Testis (tissue), 3 donors: ENCODE results near the gene SKAP1. TPM values are rescaled to one million over a fixed set of nuclear protein-coding genes. Genes with fewer than 3 reads are reported as not detected.

Source experiments
- DNase-seq: peaks from one replicate; pipeline ENCODE4 v3.0.0-alpha.2; 2019
- H3K27ac ChIP-seq, 2 donors: fragments of 200-600 bp; sonication (generic); one replicate each; pipeline ENCODE4 v1.5.1; 2019
- H3K27me3 ChIP-seq: fragments of 200-600 bp; sonication (generic); one replicate; pipeline ENCODE4 v1.5.1; 2019
- H3K36me3 ChIP-seq: fragments of 200-600 bp; sonication (generic); one replicate; pipeline ENCODE4 v1.5.1; 2017; ENCODE audit warnings: low read depth; ENCODE audit errors: missing control alignments
- H3K4me1 ChIP-seq: fragments of 200-600 bp; sonication (generic); one replicate; pipeline ENCODE4 v1.5.1; 2019
- H3K4me3 ChIP-seq, 2 donors: fragments of 200-600 bp; sonication (generic); one replicate each; pipeline ENCODE4 v1.5.1; 2017 to 2019
- H3K9me3 ChIP-seq: fragments of 200-600 bp; sonication (generic); one replicate; pipeline ENCODE4 v1.5.1; 2017
- POLR2A ChIP-seq: fragments of 450-650 bp; IDR thresholded peaks from one replicate; pipeline ENCODE4 v1.6.1; 2017; ENCODE audit warnings: antibody characterized with exemption, mild to moderate bottlenecking, moderate library complexity
- WGBS, 2 donors: methylation state at CpG; one replicate each; pipeline ENCODE4 v1.1.5; 2018; 5-methylcytosine and 5-hydroxymethylcytosine counted together
- intact Hi-C: fragments of 100-400 bp; cut with DNase I; formaldehyde crosslinking; loops from one replicate; pipeline ENCODE4 v1.15.1; 2023; ENCODE audit warnings: low total_unique reads
- polyA plus RNA-seq: library from polyadenylated mRNA; stranded (reverse); fragments of 350-450 nt; fragmentation: Illumina TruSeq; extraction: RNeasy Lipid Tissue Mini Kit (QIAGEN cat#74804); gene quantifications from one replicate; pipeline ENCODE4 v1.2.3, GENCODE V29; 2014; ENCODE audit warnings: low read depth, low replicate concordance; ENCODE audit not compliant: insufficient read depth
- total RNA-seq, 2 donors: library from RNA; depleted of rRNA; stranded (reverse); fragments of >200 nt; gene quantifications; one replicate each; pipeline ENCODE4 v1.2.3, GENCODE V29; 2016
- TF ChIP-seq, protein P1 (sequence below), 3 experiments: fragments of 450-650 bp in 2 of 3; fragments of 200-600 bp in 1 of 3; sonication (generic) in 1 of 3; IDR thresholded peaks; one replicate each; pipeline ENCODE4 v1.5.1; 2016 to 2019; ENCODE audit warnings: antibody characterized with exemption in 3 of 3, mild to moderate bottlenecking in 2 of 3, moderate library complexity in 1 of 3

Gene SKAP1
- total and polyA plus RNA-seq, 3 donors from 2014 or later = 9.0 to 34.1 (median 16.9) TPM

DNA sequence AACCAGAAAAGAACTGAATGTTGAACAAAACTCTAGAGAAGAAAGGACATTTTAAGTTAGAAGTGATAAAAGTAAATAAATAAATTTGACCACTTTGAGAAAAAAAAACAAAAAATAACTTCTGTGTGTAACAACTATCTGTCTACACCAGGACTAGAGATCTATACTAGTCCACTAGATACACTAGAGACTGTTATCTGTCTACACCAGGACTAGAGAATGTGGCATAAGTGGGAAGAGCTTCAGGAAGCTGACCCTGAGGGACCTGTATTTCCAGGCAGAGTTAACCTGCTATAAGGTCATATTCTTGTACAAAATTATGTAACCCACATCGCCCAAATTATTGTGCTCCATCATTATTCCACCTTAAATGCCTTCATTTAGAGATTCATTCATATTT is 160.8 kb downstream of the SKAP1 start:
- 53 to 77% methylated on average over 1 of the region's 1 CpG for WGBS, 2 donors
- intact Hi-C loops = no loop called here
- H3K36me3 ChIP-seq = no peaks in the 10 kb centered on the region
- no peak for TF ChIP-seq POLR2A
- TF ChIP-seq, protein P1, sequence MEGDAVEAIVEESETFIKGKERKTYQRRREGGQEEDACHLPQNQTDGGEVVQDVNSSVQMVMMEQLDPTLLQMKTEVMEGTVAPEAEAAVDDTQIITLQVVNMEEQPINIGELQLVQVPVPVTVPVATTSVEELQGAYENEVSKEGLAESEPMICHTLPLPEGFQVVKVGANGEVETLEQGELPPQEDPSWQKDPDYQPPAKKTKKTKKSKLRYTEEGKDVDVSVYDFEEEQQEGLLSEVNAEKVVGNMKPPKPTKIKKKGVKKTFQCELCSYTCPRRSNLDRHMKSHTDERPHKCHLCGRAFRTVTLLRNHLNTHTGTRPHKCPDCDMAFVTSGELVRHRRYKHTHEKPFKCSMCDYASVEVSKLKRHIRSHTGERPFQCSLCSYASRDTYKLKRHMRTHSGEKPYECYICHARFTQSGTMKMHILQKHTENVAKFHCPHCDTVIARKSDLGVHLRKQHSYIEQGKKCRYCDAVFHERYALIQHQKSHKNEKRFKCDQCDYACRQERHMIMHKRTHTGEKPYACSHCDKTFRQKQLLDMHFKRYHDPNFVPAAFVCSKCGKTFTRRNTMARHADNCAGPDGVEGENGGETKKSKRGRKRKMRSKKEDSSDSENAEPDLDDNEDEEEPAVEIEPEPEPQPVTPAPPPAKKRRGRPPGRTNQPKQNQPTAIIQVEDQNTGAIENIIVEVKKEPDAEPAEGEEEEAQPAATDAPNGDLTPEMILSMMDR (IDR thresholded peaks at IDR 0.05) = no peak
- H3K27ac ChIP-seq = no peak overlapping the region
- H3K27me3 ChIP-seq = no peaks in the 10 kb centered on the region
- no peak for DNase-seq
- no peak overlapping the region for H3K4me3 ChIP-seq
- H3K4me1 ChIP-seq = no peaks in the 10 kb centered on the region
- H3K9me3 ChIP-seq = no peaks in the 10 kb centered on the region

DNA sequence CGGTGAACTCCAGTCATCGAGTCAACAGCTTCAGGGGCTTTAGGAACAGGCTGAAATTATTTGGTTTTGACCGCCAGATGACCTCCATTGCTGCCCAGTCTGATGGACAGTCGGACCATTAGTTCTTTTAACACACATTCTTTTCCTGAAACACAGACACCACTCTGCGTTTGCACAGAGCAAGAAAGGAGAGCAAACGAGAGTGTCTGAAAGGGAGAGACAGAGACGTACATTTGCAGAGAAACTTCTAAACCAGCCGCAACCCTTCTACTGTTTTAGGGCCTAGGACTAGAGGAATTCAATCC is 166.3 kb downstream of the SKAP1 start:
- no peak for DNase-seq
- no peaks in the 10 kb centered on the region for H3K36me3 ChIP-seq
- intact Hi-C loops = no loop called here
- TF ChIP-seq, protein P1 (IDR thresholded peaks at IDR 0.05) = no peak
- no peak for TF ChIP-seq POLR2A
- 86 to 88% methylated on average over 8 of the region's 8 CpGs for whole genome bisulfite sequencing, 2 donors
- H3K4me1 ChIP-seq = no peaks in the 10 kb centered on the region
- no peaks in the 10 kb centered on the region for H3K9me3 ChIP-seq
- no peak overlapping the region for H3K27ac ChIP-seq
- H3K4me3 ChIP-seq = no peak overlapping the region
- H3K27me3 ChIP-seq = no peaks in the 10 kb centered on the region

DNA sequence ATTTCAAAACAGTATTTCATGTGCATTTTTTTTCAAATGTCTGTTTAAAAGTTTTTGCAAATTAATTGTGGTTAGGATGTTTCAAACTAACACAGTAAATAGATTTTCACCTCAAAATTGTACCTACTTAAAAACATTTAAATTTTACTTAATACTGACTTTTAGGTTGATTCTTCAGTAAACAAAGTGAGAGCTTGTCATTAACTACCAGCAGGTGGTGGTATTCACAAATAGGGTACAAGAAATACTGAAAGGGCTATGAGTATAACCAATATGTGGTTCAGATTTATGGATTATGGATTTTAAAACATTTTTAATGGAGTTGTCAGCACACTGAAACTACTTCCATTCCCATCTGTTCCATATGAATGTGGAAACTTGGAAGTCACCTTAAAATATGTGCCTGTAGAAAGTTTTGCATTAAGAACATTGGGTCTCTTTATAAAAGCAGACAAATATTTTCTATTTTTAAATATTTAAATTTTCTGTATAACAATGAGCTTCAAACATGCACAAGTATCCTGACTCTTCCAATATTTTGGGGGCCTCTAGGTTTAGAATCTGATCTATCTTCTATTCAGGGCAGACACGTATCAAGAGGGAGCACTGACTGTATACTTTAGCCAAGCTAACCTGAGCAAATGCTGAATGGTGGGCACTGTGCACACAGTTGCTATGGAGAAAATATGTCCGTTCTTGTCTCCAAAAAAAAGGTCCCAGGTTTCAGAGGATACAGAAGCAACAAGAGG is 166.9 kb downstream of the SKAP1 start:
- H3K9me3 ChIP-seq = no peaks in the 10 kb centered on the region
- 29 to 82% methylated on average over 2 of the region's 2 CpGs for WGBS, 2 donors
- H3K27me3 ChIP-seq = no peaks in the 10 kb centered on the region
- H3K27ac ChIP-seq = no peak overlapping the region
- no peak overlapping the region for H3K4me3 ChIP-seq
- no peaks in the 10 kb centered on the region for H3K4me1 ChIP-seq
- no peak for DNase-seq
- intact Hi-C loops = no loop called here
- TF ChIP-seq POLR2A = no peak
- TF ChIP-seq, protein P1 (IDR thresholded peaks at IDR 0.05) = no peak
- no peaks in the 10 kb centered on the region for H3K36me3 ChIP-seq

DNA sequence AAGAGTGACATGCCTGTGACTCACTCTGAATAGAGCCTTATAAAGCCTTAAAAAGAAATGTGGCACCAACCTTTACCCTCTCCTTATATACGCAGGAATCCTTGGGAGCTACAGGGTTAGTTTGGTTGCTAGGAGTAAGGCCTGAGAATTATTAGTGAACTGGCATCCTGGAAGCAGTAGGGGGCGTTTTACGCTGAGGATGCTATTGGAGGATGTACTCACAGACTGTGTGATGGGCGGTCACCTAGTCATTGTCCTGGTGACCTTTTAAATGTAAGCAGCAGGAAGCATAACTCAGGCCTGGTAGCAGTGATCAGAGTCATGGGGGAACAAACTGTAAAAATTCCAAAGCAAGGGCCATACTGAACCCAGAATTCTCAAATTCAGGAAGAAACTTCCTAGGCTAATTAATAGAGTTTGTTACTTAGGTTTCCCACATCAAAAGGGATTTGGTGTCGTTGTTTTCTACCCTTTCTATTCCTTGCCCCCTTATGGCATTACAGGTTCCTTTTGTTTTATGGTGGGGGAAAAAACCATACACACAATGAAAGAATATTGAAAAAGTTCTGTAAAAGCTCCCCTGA is 168.6 kb downstream of the SKAP1 start:
- intact Hi-C loops = no loop called here
- Histone ChIP-seq H3K9me3 (no peaks in the 10 kb centered on the region), H3K4me3 (no peak overlapping the region), H3K4me1 (no peaks in the 10 kb centered on the region), H3K27me3 (no peaks in the 10 kb centered on the region), H3K27ac (no peak overlapping the region), H3K36me3 (no peaks in the 10 kb centered on the region)
- DNase-seq = peak; percentile 22
- 69 to 71% methylated on average over 5 of the region's 5 CpGs for WGBS, 2 donors
- no peak for TF ChIP-seq POLR2A
- TF ChIP-seq, protein P1 (IDR thresholded peaks at IDR 0.05) = no peak
